ENCODE measurements around the gene CFD. TPM values are rescaled to one million over a fixed set of nuclear protein-coding genes. Genes with fewer than 3 reads are reported as not detected.
"Not testable (repeated sequence)": the region's sequence is repeated elsewhere in the genome, so short reads cannot be mapped to it uniquely, and the experiment has no call there.

The CFD gene
- total and polyA plus RNA-seq, 8 donors: 2.5 to 48.8 (median 15.0) TPM

- Histone ChIP-seq H3K27me3 (no peaks in the 10 kb centered on the region), H3K4me3 (peak overlapping the region in 1 of 4 donors; percentile 33), H3K9me3 (no peaks in the 10 kb centered on the region), H3K4me1 (peaks cover 0 to 8% (median 7%) of the 10 kb centered on the region in 3 donors), H3K36me3 (no peaks in the 10 kb centered on the region), H3K27ac (no peak overlapping the region)
- WGBS, 2 donors: 4 to 14% methylated on average over 30 to 61 of the region's 70 CpGs
- TF ChIP-seq CTCF (IDR thresholded peaks at IDR 0.05): no peak
- DNase-seq (no peak), FAIRE-seq (no peak), ATAC-seq (peak in 3 of 4 donors; percentile 29 to 76 (median 45))
- intact Hi-C loops (cut with DNase I): no loop called here
Observed at GRCh38 chr19:843836-844545, 15.5 kb upstream of the CFD start.

GRCh38 chr19:844546-844971 is 14.9 kb upstream of the CFD start:
- H3K4me1 ChIP-seq: peaks cover 0 to 8% (median 7%) of the 10 kb centered on the region in 3 donors
- TF ChIP-seq CTCF (IDR thresholded peaks at IDR 0.05): no peak
- DNase-seq (no peak), ATAC-seq (peak in 1 of 4 donors; percentile 9), FAIRE-seq (no peak)
- H3K9me3 ChIP-seq: no peaks in the 10 kb centered on the region
- H3K27me3 ChIP-seq: no peaks in the 10 kb centered on the region
- intact Hi-C loops (cut with DNase I): no loop called here
- no peaks in the 10 kb centered on the region for H3K36me3 ChIP-seq
- H3K27ac ChIP-seq: no peak overlapping the region
- no peak overlapping the region for H3K4me3 ChIP-seq
- WGBS, 2 donors: 16 to 32% methylated on average over 11 of the region's 11 CpGs

- ATAC-seq: no peak
- peak in 1 of 6 donors; percentile 63 for DNase-seq
- Histone ChIP-seq H3K9me3 (no peaks in the 10 kb centered on the region), H3K4me1 (peaks cover 0 to 12% (median 7%) of the 10 kb centered on the region in 3 donors), H3K27ac (no peak overlapping the region), H3K36me3 (no peaks in the 10 kb centered on the region), H3K4me3 (no peak overlapping the region), H3K27me3 (no peaks in the 10 kb centered on the region)
- no peak for TF ChIP-seq CTCF (IDR thresholded peaks at IDR 0.05)
- FAIRE-seq: no peak
- intact Hi-C loops (cut with DNase I): no loop called here
- 56 to 71% methylated on average over 37 of the region's 37 CpGs for WGBS, 2 donors
Observed at GRCh38 chr19:845707-846521, 13.6 kb upstream of the CFD start.

GRCh38 chr19:848386-848921 is 11.0 kb upstream of the CFD start:
- no peak overlapping the region for H3K4me3 ChIP-seq
- FAIRE-seq (no peak), DNase-seq (no peak), ATAC-seq (no peak)
- no peak overlapping the region for H3K27ac ChIP-seq
- H3K9me3 ChIP-seq: no peaks in the 10 kb centered on the region
- intact Hi-C loops (cut with DNase I): no loop called here
- H3K36me3 ChIP-seq: no peaks in the 10 kb centered on the region
- TF ChIP-seq CTCF (IDR thresholded peaks at IDR 0.05): no peak
- H3K27me3 ChIP-seq: peaks cover 0 to 7% (median 0%) of the 10 kb centered on the region in 4 donors
- WGBS, 2 donors: 35 to 43% methylated on average over 12 of the region's 12 CpGs
- H3K4me1 ChIP-seq: peaks cover 0 to 10% (median 5%) of the 10 kb centered on the region in 3 donors

GRCh38 chr19:849195-849594 is 10.3 kb upstream of the CFD start:
- H3K27me3 ChIP-seq: not testable (repeated sequence)

More at GRCh38 chr19:849195-849594, 10.3 kb upstream of the CFD start:
- H3K27ac ChIP-seq; H3K36me3 ChIP-seq; FAIRE-seq; H3K9me3 ChIP-seq; H3K4me3 ChIP-seq; DNase-seq; intact Hi-C loops (cut with DNase I); H3K4me1 ChIP-seq; ATAC-seq: not testable (repeated sequence)
- 75 to 87% methylated on average over 8 of the region's 8 CpGs for WGBS, 2 donors

Measured in pancreas (tissue), 10 donors.